BLaER1 (cell line): ENCODE measurements around the gene COPS3.
A peak's percentile ranks its signal among the peaks of the same experiment; 100 is the strongest.

Experiments
- H3K27ac ChIP-seq: shearing (Covaris generic); formaldehyde crosslinking; 2 replicates; pipeline ENCODE4 v1.8.1; 2022
- H3K27me3 ChIP-seq: shearing (Covaris generic); formaldehyde crosslinking; 2 replicates; pipeline ENCODE4 v1.8.1; 2022
- H3K36me3 ChIP-seq: shearing (Covaris generic); formaldehyde crosslinking; 2 replicates; pipeline ENCODE4 v1.8.1; 2022
- H3K4me1 ChIP-seq: shearing (Covaris generic); formaldehyde crosslinking; 2 replicates; pipeline ENCODE4 v1.8.1; 2022
- H3K4me2 ChIP-seq: shearing (Covaris generic); formaldehyde crosslinking; 2 replicates; pipeline ENCODE4 v1.8.1; 2022
- H3K4me3 ChIP-seq: shearing (Covaris generic); formaldehyde crosslinking; 2 replicates; pipeline ENCODE4 v1.8.1; 2022
- H3K9ac ChIP-seq: shearing (Covaris generic); formaldehyde crosslinking; 2 replicates; pipeline ENCODE4 v1.8.1; 2022
- H3K9me3 ChIP-seq: shearing (Covaris generic); formaldehyde crosslinking; 2 replicates; pipeline ENCODE4 v1.8.1; 2022
- H4K20me1 ChIP-seq: shearing (Covaris generic); formaldehyde crosslinking; 2 replicates; pipeline ENCODE4 v1.8.1; 2022
- Cebpa-rat ChIP-seq: shearing (Covaris generic); IDR thresholded peaks from 2 replicates; pipeline ENCODE4 v1.8.1; 2022

Gene COPS3

GRCh38 chr17:17201271-17201670 is 79.8 kb downstream of the COPS3 start:
- Histone ChIP-seq H3K27me3 (no peaks in the 10 kb centered on the region), H4K20me1 (peaks cover 70% of the 10 kb centered on the region), H3K36me3 (peaks cover 49% of the 10 kb centered on the region), H3K4me2 (peak overlapping the region; percentile 80), H3K4me1 (peaks cover 90% of the 10 kb centered on the region), H3K4me3 (no peak overlapping the region), H3K27ac (no peak overlapping the region; the same call in 1 of the 2 replicates), H3K9me3 (no peaks in the 10 kb centered on the region), H3K9ac (peak overlapping the region; percentile 53; the same call in 1 of the 2 replicates)
- TF ChIP-seq Cebpa-rat: no peak

- peak overlapping the region; percentile 62 for H3K27ac ChIP-seq
- H4K20me1 ChIP-seq: peaks cover 70% of the 10 kb centered on the region
- H3K4me1 ChIP-seq: peaks cover 88% of the 10 kb centered on the region
- no peak for TF ChIP-seq Cebpa-rat
- no peak overlapping the region for H3K4me3 ChIP-seq
- H3K36me3 ChIP-seq: peaks cover 49% of the 10 kb centered on the region
- no peaks in the 10 kb centered on the region for H3K27me3 ChIP-seq
- peak overlapping the region; percentile 80 for H3K4me2 ChIP-seq
- H3K9me3 ChIP-seq: no peaks in the 10 kb centered on the region
- peak overlapping the region; percentile 53; the same call in 1 of the 2 replicates for H3K9ac ChIP-seq
These were observed 80.2 kb downstream of the COPS3 start for GRCh38 chr17:17200831-17201230.

GRCh38 chr17:17200311-17200710 is 80.7 kb downstream of the COPS3 start:
- Histone ChIP-seq H3K4me2 (peak overlapping the region; percentile 80), H3K27ac (peak overlapping the region; percentile 62), H3K4me1 (peaks cover 87% of the 10 kb centered on the region), H3K4me3 (no peak overlapping the region), H3K9ac (peak overlapping the region; percentile 53), H4K20me1 (peaks cover 70% of the 10 kb centered on the region), H3K27me3 (no peaks in the 10 kb centered on the region), H3K9me3 (no peaks in the 10 kb centered on the region), H3K36me3 (peaks cover 49% of the 10 kb centered on the region)
- TF ChIP-seq Cebpa-rat: no peak

- Histone ChIP-seq H3K9ac (no peak overlapping the region), H4K20me1 (peaks cover 59% of the 10 kb centered on the region), H3K4me2 (peak overlapping the region; percentile 80; the same call in 1 of the 2 replicates), H3K9me3 (no peaks in the 10 kb centered on the region), H3K4me1 (peaks cover 80% of the 10 kb centered on the region), H3K36me3 (peaks cover 44% of the 10 kb centered on the region), H3K27me3 (no peaks in the 10 kb centered on the region), H3K4me3 (no peak overlapping the region), H3K27ac (no peak overlapping the region)
- no peak for TF ChIP-seq Cebpa-rat
These were observed 82.8 kb downstream of the COPS3 start for GRCh38 chr17:17198281-17198680.

- Histone ChIP-seq H3K4me3 (no peak overlapping the region), H3K36me3 (peaks cover 29% of the 10 kb centered on the region), H4K20me1 (peaks cover 44% of the 10 kb centered on the region), H3K9me3 (no peaks in the 10 kb centered on the region), H3K4me1 (peaks cover 78% of the 10 kb centered on the region), H3K27me3 (no peaks in the 10 kb centered on the region), H3K27ac (no peak overlapping the region), H3K9ac (no peak overlapping the region), H3K4me2 (no peak overlapping the region)
- TF ChIP-seq Cebpa-rat: no peak
These were observed 84.3 kb downstream of the COPS3 start for GRCh38 chr17:17196776-17197175.
